GM13977 (cell line): ENCODE data around the gene DPP8.

Experiments used
- DNase-seq: peaks from one replicate; pipeline ENCODE4 v3.0.0; 2012; ENCODE audit warnings: low spot score
- CTCF ChIP-seq: IDR thresholded peaks from 2 replicates; pipeline ENCODE4 v1.5.1; 2012; ENCODE audit warnings: mild to moderate bottlenecking, control low read depth; ENCODE audit not compliant: insufficient read depth; ENCODE audit errors: extremely low read depth, missing control alignments
- in situ Hi-C: fragments of 300-500 bp; cut with MboI; formaldehyde crosslinking; loops from one replicate; pipeline ENCODE4 v1.12.0; 2022; ENCODE audit warnings: low sequenced_read_pairs, low pct_unique_long_range_greater_than_20kb, mixed read lengths, inconsistent platforms; ENCODE audit not compliant: unreplicated experiment

The DPP8 gene

GRCh38 chr15:65516997-65517865 is at the start of gene DPP8:
Gene DPP8 (minus strand): TSS chr15:65517689. CDS start chr15:65512553, 5,136 bp downstream.
- peak; percentile 91 for DNase-seq

GRCh38 chr15:65561934-65562333 is 44.4 kb upstream of the DPP8 start:
- TF ChIP-seq CTCF, result no peak
- no peak for DNase-seq
- in situ Hi-C loops, result no loop called here

More at GRCh38 chr15:65516997-65517865, at the start of gene DPP8:
- in situ Hi-C loops, result no loop called here
- peak; percentile 99 for TF ChIP-seq CTCF

- in situ Hi-C loops, result no loop called here
- no peak for TF ChIP-seq CTCF
- DNase-seq, result no peak
Measured at GRCh38 chr15:65559941-65560340, 42.5 kb upstream of the DPP8 start.

GRCh38 chr15:65558997-65559760 is 41.7 kb upstream of the DPP8 start:
- DNase-seq, result no peak
- no peak for TF ChIP-seq CTCF
- in situ Hi-C loops, result no loop called here

GRCh38 chr15:65558336-65558735 is 40.8 kb upstream of the DPP8 start:
- in situ Hi-C loops, result no loop called here
- TF ChIP-seq CTCF, result no peak
- DNase-seq, result no peak

- in situ Hi-C loops, result no loop called here
- TF ChIP-seq CTCF, result no peak
- no peak for DNase-seq
Measured at GRCh38 chr15:65556622-65557021, 39.1 kb upstream of the DPP8 start.
